ENCODE results near the gene WRNIP1.

Gene WRNIP1

DNA sequence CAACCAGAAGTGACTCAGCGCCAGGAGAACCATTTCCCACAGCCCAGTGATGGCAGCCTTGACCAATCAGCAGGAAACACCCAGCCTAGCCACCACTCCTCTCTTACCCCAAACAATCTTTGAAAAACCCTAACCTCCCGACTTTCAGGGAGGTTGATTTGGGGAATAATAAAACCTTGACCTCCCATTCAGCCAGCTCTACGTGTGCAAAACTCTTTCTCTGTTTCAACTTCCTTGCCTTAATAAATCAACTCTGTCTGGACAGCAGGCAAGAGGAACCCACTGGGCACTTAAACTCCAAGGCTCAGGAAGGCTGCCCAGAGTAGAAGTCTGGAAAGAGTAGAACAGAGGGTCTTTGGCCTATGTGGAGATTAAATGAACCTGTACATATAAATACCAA is 41.5 kb downstream of the WRNIP1 start:
- DNase-seq (ENCODE audit: low read depth in 2 of 2): no peak

DNA sequence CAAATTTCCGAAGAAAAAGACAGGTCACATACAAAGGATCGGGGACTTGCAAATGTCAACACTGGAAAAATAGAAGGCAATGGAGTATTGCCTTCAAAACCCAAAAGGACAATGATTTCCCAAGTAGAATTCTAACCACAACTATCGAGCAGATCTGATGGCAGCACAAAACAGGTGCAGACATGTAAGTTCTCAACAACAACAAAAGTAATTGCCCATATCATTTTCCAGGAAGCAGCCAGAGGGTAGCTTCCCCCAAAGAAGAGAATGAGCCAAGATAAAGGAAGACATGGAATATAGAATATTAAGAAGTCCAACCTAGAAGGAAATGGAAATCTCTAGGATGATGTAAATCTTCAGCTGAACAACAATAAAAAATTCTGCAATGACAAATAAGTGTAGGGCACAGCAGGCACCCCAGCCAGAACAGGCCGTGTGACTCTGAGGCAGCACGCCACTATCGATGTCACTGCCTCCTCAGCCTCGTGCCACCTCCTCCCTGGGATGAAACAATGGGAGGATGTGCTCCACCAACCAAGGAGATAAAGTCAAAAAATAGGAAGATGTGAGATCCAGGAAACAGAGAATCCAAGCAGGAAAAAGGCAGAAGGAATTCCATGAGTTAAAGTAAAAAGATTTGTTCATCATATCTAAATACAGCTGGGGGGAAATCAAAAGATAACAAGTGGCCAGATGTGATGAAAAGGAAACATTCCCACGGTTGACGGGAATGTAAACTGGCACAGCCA is 42.3 kb downstream of the WRNIP1 start:
- no peak for DNase-seq (ENCODE audit: low read depth in 2 of 2)

DNA sequence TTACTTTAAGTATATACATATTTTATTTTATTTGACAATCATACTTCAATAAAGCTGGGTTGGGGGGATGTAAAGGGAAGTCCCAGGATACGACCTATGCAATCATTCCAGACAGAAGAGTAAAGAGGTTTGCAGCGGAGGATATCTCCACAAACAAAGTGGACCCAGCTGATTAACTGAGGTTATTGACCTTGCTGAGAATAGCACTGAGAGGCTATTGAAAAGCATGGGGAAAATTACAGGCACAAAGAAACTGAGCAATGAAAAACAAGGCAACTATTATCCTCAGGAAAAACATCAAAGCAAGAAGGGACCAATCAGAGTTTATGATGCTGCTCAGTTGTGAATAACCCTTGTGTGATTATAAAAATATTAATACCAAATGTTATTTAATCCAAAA is 43.8 kb downstream of the WRNIP1 start:
- DNase-seq (ENCODE audit: low read depth in 2 of 2): no peak

DNA sequence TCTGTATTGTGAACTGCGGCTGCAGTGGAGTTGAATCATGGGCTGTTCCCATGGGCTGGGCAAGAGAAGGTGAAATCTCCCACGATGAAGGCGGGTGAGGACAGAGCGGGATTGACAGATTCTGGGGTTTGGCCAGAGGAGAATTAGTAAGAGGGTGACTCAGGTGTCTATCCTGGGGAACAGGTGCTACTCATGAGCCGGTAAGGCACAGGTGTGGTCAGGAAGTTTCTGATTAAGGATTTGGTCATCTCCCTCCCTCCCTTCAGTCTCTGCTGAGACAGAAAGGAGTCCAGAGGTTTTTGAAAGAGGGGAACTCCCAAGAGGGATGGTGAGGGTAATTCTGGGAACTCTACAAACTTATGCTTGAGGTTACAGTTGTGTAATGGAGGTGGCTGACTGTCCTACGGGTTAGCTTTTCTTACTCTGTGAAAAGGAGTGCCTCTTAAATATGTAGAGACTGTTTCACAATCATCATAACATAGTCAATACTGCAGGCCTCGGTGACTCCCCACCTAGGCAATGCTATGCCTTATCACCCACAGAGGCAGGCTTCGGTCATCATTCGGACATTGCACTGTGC is 45.0 kb downstream of the WRNIP1 start:
- DNase-seq (ENCODE audit: low read depth in 2 of 2): no peak

DNA sequence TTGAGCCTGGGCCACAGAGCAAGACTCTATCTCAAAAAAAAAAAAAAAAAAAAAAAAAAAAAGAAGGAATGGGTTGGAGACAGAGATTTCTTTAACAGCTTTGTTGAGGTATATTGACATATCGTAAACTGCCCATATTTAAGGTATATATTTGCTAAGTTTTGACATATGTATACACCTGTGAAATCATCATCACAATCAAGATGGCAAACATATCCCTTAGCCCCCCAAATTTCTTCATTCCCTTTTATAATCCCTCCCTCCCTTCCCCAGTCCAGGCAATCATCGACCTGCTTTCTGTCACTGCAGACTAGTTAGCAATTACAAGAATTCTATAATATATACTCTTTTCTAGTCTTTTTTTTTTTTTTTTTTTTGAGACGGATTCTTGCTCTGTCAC is 47.5 kb downstream of the WRNIP1 start:
- DNase-seq (ENCODE audit: low read depth in 2 of 2): no peak

DNA sequence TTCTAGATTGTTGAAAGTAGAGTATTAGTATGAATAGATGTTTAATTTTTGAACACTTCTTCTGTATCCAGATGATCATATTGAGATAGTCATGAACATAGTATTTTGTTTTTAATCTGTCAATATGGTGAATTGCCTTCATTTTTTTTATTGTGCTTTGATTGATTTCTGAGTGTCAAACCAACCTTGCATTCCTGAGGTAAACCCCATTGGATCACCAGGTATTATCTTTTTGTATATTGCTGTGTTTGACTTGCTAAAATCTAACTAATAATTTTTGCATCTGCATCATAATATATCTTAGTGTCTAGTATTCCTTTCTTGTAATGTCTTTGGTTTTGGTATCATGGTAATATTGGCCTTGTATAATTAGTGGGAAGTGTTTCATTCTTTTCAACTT is 51.0 kb downstream of the WRNIP1 start:
- no peak for DNase-seq (ENCODE audit: low read depth in 2 of 2)

DNA sequence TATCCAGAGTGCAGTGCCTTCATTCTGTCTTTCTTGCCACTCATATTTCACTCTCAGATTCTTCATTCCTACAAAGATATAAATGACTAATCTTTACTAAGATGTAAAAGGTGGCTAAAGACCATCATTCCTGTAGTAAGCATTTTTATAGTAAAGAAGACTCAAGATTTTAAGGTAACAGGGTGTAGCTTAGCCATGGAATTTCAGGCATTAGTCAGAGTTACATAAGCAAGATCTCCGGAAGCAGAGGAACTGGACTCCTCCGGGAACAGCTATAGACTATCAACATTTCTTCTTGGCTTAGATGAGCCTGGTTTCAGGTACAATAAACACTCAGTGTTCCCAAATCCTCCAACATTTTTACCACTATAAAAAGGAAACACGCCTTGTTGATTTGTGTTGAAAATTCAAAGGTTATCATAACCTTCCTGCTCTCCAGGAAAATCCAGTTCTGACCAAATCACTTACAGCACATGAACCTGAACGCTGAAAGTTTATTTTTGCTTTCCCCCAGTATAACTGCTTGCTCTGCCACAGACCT is 52.8 kb downstream of the WRNIP1 start:
- DNase-seq (ENCODE audit: low read depth in 2 of 2): no peak

DNA sequence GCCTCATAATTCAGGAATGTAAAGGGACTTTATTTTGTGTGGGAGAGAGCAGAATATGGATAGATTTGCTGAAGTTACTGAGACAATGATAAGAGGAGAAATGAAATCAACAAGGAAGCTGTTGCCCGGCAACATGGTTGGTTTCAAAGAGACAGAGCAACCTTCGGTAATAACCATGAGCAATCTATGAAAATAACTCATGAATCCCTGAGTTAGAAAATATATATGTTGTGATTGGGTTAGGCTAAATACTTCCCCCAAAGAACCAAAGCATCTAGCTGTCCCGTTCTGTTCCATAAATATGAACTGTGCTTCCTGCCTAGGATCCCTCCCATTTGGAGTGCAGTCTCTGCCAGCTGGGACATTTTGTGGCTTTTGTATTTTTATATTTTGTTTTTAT is 53.4 kb downstream of the WRNIP1 start:
- no peak for DNase-seq (ENCODE audit: low read depth in 2 of 2)

DNA sequence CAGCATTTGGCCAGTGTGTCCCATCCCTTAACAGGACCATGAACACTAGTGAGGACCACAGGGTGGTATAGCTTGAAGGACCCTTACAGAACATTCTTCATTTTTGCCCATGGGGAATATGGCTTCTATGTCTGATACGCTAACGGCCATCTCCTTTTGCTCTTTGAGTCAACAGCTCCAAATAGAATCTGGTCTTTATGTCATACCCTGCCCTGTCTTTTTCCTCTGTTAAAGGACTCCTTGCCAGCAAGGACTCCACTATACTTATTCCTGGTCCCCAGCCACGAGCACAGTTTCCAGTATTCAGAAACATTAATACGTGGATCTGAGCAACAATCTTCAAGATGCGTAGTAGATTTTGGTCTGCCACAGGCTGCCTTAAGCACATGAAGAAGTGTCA is 53.9 kb downstream of the WRNIP1 start:
- no peak for DNase-seq (ENCODE audit: low read depth in 2 of 2)

DNA sequence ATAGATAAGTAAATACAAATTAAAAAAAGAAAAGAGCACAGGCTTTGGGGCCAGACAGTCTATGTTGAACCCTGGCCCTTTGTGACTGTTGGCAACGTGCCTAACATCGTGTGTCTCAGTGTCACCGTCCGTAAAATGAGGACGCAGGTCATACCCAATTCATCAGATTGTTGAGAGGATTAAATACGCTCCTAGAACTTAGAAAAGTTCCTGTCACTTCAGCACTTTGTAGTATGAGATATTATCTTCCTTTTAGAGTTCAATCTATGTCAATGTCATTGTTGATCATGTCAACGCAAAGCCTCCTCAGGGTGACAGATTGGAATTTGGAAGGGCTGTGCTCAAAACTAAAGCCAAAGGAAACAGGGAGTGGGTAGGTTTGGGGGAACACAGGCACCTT is 54.8 kb downstream of the WRNIP1 start:
- no peak for DNase-seq (ENCODE audit: low read depth in 2 of 2)

DNA sequence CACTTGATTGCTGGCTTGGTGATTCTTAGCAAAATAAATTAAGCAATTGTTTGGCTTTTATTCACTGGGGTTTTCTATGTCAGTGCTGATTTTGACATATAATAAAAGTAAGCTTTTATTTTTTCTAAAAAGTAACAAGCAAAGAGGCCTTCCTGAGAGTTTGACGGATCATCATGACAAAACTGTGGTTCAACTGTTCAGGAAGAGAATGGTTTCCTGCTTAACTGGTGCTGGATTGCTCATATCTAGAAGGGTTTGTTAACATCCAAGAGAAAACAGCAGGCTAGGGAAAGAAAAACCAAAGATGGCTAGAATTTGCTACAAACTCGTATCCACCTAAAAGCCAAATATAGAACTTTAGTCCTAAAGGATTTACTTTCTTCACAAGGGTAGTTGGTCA is 55.2 kb downstream of the WRNIP1 start:
- DNase-seq (ENCODE audit: low read depth in 2 of 2): no peak

DNA sequence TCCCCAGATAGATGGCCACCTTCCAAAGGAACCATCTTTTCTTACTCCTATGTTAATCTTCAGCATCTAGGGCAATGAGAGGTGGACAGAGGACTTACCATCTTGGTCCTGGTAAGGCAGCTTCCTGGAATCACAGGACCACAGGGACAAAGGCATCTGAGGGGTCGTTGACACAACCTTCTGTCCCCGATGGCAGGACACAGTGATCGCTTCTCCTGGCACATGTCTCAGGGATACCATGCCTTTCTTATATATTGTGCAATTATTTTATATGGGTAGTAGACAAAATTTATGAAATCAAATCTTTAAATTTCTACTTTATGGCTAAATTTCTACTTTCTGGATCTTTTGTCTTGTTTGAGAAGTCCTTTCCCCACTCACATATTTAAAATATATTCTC is 56.4 kb downstream of the WRNIP1 start:
- no peak for DNase-seq (ENCODE audit: low read depth in 2 of 2)

DNA sequence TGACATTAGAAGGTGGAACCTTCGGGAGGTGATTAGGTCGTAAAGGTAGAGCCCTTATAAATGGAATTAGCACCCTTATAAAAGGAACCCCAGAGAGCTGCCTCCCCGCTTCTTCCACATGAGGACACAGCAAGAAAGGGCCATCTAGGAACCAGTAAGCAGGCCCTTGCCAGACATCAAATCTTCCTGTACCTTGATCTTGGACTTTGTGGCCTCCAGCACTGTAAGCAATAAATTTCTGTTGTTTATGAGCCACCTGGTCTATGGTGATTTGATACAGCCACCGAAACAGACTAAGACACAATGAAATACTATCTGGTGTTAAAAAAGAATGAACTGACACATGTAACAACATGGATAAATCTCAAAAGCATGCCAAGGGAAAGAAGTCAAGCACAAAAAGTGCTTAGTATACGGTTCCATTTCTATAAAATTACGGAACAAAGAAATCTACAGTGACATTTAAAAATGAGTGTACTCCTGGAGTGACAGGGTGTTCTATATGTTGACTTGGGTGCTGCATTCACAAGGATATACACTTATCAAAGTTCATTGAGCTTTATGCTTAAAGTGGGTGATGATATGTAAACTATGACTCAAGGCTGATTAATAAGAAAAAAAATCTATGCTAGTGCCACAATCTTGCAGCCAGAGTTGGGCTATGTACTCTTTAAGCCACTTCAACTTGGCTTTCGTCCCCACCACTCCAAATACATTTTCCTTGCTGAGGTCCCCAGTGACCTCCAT is 58.1 kb downstream of the WRNIP1 start:
- DNase-seq (ENCODE audit: low read depth in 2 of 2): no peak

DNA sequence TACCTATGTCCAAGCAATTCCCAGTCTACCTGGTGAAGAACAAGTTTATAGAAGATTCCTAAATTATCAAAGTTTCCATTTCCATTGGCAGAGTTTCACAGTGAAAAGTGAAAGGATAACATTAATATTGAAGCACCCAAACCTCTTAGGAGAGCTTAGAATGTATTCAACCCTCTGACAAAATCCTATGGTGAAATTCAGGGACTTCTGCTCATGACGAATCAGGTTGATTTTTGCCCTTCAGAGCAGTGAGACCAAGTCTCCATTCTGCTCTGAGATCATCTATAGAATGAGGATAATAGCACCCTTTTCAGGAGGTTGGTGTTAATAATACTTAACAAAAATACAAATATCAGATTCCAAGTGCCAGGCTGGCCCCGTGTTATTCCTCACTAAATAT is 60.9 kb downstream of the WRNIP1 start:
- DNase-seq (ENCODE audit: low read depth in 2 of 2): no peak

DNA sequence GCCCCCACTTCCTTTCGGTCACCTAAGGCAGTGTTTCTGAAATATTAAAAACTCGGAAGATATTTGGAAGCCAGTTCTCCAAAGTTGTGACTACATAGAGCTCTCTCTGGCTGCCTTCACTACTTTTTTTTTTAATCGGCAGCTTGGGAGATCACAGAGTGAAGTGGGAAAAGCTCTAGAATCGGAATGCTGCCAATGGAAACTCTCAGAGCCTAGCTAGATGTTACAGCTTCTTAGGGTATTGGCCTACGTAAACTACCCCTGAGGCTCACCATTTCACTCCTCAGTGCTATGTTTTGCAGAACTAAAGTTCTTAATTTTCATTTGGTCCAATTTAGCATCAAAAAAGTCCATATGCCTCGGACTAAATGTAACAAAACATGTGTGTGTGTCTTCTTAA is 61.9 kb downstream of the WRNIP1 start:
- no peak for DNase-seq (ENCODE audit: low read depth in 2 of 2)

DNA sequence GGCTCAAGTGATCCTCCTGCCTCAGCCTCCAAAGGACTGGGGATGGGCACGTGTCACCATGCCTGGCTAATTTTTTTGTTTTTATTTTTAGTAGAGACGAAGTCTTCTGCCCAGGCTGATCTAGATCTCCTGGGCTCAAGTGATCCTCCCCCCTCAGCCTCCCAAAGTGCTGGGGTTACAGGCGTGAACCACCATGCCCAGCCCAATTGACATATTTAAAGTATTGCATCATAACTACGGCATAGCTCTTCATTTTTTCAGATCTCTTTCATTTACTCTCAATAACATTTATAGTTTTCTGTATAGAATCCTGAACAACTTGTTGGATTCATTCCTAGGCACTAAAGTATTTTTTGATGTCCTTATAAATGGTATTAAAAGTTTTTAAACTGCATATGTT is 63.4 kb downstream of the WRNIP1 start:
- no peak for DNase-seq (ENCODE audit: low read depth in 2 of 2)

DNA sequence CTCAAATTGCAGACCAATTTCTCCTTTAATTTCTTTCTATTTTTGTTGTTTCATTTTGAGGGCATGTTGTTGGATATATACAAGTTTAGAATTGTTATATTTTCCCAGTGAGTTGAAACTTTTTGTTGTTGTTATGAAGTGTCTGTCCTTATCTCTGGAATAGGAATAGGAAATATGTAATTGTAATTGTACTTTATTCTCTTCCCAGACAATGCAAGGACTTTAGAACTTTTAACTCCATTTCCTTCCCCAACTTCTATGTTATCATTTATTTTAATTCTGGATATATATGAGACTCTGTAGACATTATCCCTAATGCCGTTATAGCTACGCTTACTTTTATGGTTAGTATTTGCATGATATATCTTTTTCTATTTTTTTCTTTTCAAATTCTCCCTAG is 64.1 kb downstream of the WRNIP1 start:
- DNase-seq (ENCODE audit: low read depth in 2 of 2): no peak

DNA sequence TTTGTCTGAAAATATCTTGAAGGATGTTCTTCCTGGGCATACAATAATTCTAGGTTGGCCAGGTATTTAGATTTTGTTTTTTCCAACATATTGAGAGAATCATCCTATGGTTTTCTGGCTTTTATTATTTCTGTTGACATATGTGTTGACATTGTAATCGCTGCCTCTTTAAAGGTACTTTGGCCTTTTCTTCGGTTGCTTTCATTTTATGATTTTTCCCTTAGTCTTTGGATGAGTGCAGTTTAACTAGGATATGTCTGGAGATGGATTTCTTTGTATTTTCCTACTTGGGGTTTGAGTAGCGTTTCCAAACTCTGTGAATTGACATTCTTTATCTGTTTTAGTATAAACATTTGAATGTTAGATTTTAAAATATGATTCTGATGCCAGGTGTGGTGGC is 65.0 kb downstream of the WRNIP1 start:
- no peak for DNase-seq (ENCODE audit: low read depth in 2 of 2)

DNA sequence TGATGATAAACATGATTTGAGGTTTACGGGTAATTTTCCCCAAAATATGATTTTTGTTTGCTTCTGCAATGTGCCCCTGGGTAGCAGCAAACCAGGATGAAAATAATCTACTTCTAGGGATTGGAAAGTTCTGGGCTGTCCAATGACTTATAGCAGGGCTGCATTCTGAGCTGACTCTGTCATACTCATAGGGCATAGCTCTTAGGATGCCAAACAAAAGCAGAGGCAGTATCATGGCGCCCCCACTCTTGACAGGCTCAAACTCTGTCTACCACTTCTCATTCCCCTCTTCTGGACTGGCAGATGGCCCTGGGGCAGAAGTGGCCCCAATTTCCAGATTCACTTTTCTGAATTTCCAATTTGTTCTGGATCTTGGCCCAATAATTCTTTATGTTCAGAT is 66.2 kb downstream of the WRNIP1 start:
- no peak for DNase-seq (ENCODE audit: low read depth in 2 of 2)

DNA sequence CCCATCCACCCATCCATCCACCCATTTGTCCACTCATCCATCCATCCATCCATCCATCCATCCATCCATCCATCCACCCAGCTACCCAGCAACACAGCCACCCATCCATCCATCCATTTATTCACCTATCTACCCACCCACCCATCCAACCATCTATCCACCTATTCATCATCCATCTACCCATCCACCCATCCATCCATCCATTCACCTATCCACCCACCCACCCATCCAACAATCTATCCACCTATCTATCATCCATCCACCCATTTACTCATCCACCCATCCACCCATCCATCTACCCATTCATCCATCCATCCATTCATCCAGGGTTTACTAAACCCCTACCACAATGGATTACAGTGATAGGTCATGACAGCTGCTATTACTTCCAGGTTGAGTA is 69.1 kb downstream of the WRNIP1 start:
- DNase-seq (ENCODE audit: low read depth in 2 of 2): no peak
